GM18951 (cell line): ENCODE results near the gene KHSRP.
A peak's percentile ranks its signal among the peaks of the same experiment; 100 is the strongest.

Source experiments
- POLR2A ChIP-seq: IDR thresholded peaks from 4 replicates; pipeline ENCODE4 v1.6.1; 2011; ENCODE audit warnings: mild to moderate bottlenecking; ENCODE audit not compliant: insufficient read length, insufficient read depth; ENCODE audit errors: extremely low read depth
- in situ Hi-C: fragments of 300-500 bp; cut with MboI; formaldehyde crosslinking; loops from one replicate; pipeline ENCODE4 v1.12.0; 2022; ENCODE audit warnings: low sequenced_read_pairs, mixed read lengths, inconsistent platforms; ENCODE audit not compliant: unreplicated experiment

KHSRP gene, protein sequence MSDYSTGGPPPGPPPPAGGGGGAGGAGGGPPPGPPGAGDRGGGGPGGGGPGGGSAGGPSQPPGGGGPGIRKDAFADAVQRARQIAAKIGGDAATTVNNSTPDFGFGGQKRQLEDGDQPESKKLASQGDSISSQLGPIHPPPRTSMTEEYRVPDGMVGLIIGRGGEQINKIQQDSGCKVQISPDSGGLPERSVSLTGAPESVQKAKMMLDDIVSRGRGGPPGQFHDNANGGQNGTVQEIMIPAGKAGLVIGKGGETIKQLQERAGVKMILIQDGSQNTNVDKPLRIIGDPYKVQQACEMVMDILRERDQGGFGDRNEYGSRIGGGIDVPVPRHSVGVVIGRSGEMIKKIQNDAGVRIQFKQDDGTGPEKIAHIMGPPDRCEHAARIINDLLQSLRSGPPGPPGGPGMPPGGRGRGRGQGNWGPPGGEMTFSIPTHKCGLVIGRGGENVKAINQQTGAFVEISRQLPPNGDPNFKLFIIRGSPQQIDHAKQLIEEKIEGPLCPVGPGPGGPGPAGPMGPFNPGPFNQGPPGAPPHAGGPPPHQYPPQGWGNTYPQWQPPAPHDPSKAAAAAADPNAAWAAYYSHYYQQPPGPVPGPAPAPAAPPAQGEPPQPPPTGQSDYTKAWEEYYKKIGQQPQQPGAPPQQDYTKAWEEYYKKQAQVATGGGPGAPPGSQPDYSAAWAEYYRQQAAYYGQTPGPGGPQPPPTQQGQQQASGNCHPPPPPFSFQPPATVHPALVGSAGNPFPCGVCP

GRCh38 chr19:6424195-6424938 is at the start of gene KHSRP:
TSS of gene KHSRP (minus strand) at chr19:6424811. CDS start at chr19:6424701, 110 bp downstream.
- peak; percentile 83 for TF ChIP-seq POLR2A
- in situ Hi-C loops, result no loop called here

- in situ Hi-C loops, result no loop called here
Measured at GRCh38 chr19:6473647-6474046, 49.0 kb upstream of the KHSRP start.

GRCh38 chr19:6472713-6473112 is 48.1 kb upstream of the KHSRP start:
- in situ Hi-C loops, result no loop called here
- TF ChIP-seq POLR2A, result no peak

More at GRCh38 chr19:6473647-6474046, 49.0 kb upstream of the KHSRP start:
- no peak for TF ChIP-seq POLR2A

GRCh38 chr19:6471076-6471475 is 46.5 kb upstream of the KHSRP start:
- TF ChIP-seq POLR2A, result no peak

GRCh38 chr19:6470173-6470572 is 45.6 kb upstream of the KHSRP start:
- no peak for TF ChIP-seq POLR2A
- in situ Hi-C loops, result no loop called here

More at GRCh38 chr19:6471076-6471475, 46.5 kb upstream of the KHSRP start:
- in situ Hi-C loops, result no loop called here

DNA sequence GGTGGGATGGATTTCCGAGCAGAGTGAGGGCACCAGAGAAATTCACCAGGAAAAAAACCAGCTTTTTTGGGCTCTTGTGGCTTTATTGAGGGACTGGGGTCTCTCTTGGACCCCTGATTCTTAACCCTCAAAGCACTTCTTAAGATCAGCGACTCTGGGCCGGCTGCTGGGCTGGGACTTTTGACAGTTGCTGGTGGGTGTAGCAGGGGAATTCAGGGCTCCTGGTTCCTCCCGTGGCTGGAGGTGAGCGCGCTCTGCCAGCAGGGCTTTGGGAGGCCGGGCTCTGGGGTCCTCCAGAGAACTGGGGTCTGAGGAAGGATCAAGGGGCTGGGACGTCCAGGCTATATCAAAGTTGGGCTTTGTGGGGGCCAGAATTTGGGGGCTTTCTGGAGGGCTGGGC is 42.8 kb upstream of the KHSRP start:
- no peak for TF ChIP-seq POLR2A
- in situ Hi-C loops, result no loop called here

DNA sequence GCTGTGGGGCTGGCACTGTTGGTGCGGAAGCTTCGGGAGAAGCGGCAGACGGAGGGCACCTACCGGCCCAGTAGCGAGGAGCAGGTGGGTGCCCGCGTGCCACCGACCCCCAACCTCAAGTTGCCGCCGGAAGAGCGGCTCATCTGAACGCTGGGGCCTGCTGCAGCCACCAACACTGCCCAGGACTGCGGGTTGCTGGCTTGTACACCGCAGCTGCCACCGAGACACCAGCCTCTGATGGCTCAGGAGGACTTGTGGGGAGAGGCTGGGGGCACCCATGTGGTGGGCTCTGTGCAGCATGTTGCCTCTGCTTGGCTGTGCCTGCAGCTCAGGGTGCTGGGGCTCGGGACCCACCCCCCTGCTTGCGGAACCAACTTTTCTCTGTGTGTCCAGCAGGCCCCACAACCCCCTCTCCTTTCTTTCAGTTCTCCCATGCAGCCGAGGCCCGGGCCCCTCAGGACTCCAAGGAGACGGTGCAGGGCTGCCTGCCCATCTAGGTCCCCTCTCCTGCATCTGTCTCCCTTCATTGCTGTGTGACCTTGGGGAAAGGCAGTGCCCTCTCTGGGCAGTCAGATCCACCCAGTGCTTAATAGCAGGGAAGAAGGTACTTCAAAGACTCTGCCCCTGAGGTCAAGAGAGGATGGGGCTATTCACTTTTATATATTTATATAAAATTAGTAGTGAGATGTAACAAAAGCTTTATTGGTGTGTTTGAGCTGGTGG is 42.1 kb upstream of the KHSRP start:
- in situ Hi-C loops, result no loop called here
- no peak for TF ChIP-seq POLR2A

DNA sequence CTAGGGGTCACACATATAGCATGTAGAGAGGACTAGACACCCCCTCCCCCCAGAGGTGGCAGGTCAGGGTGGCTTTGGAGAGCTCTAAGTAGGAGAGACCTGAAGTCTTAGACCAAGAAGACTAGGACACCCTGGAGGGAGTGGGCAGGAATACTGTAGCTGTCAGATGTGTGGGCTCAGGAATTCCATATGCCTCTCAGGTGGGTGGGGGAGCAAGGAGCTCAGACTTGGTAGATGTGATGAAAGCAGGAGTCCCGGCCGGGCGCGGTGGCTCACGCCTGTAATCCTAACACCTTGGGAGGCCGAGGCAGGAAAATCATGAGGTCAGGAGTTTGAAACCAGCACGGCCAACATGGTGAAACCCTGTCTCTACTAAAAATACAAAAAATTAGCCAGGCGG is 41.1 kb upstream of the KHSRP start:
- no peak for TF ChIP-seq POLR2A
- in situ Hi-C loops, result no loop called here

DNA sequence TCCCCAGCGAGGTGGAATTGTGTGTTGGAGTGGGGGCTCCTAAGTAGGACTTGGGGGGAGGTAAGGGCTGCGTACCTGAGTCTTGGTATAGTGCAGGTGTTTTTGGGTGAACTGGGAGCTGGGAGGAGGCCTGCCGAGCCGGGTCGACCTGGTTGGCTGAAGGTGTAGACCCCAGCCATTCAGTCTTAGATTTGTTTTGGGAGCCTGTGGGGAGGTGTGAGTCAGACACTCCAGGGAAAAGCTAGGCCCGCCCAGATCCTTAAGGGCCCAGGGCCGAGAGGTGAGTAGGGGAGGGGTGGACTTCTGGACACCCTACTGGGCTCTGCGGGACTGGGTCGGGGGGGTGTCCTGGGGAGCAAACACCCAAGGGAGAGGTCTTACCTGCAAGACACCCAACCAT is 40.4 kb upstream of the KHSRP start:
- no peak for TF ChIP-seq POLR2A
- in situ Hi-C loops, result no loop called here

DNA sequence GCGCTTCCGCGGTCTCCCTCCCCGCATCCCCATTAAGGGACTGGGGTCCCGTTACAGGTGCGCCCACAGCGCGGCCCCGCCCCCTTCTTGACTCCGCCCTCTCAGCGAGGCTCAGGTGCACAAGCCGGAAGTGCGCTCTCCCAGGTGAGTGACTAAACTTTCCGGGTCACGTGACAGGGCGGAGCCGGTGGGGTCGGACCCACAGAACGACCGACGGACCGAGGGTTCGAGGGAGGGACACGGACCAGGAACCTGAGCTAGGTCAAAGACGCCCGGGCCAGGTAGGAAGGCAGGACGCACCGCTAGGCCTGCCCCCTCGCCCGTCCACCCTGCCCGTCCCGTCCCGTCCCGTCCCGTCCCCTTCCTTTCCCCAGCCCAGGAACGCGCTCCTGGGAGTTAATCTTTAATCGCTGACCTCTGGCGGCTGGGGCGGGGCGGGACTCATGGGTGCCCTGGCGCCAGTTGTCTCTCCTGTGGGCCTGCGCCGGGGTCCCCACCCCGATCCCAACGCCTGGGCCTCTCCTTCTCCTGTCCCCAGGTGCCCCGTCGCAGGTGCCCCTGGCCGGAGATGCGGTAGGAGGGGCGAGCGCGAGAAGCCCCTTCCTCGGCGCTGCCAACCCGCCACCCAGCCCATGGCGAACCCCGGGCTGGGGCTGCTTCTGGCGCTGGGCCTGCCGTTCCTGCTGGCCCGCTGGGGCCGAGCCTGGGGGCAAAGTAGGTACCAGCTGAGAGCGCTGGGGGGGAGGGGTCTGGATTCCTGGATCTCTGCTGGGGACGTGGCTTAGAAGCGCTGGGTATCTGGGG is 39.7 kb upstream of the KHSRP start, which contains the start of gene CRB3:
Gene CRB3 (plus strand): TSS at position 202 of the 804 bp plus-strand sequence. CDS start 431 bp downstream, at position 633.
- in situ Hi-C loops, result no loop called here
- TF ChIP-seq POLR2A, result no peak

GRCh38 chr19:6460099-6460884 is 35.7 kb upstream of the KHSRP start:
- peak; percentile 68 for TF ChIP-seq POLR2A

More at GRCh38 chr19:6460099-6460884, 35.7 kb upstream of the KHSRP start:
- in situ Hi-C loops, result no loop called here
